HG02571 (cell line): ENCODE measurements around the gene RIN2.
"Not testable (repeated sequence)": the region's sequence is repeated elsewhere in the genome, so short reads cannot be mapped to it uniquely, and the experiment has no call there.

ENCODE experiments used
- ATAC-seq: cut with Tn5 transposase; IDR thresholded peaks from one replicate; pipeline ENCODE4 v1.9.1; 2021; ENCODE audit warnings: mild to moderate bottlenecking, moderate library complexity; ENCODE audit not compliant: unreplicated experiment

Gene RIN2

DNA sequence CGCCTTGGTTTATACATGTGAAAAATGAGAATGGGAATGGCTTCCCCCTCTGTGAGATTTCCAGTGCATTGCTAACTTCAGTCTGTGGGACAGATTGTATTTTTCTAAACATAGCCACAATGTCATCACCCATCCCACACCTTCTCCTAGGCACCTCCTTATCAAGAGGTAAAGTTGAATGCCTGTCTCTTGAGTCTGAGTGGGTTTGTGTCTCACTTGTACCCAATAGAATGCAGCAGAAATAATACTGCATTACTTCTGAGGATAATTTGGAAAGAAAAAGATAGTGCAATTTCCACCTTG is 27.9 kb downstream of the RIN2 start:
- no peak for ATAC-seq

DNA sequence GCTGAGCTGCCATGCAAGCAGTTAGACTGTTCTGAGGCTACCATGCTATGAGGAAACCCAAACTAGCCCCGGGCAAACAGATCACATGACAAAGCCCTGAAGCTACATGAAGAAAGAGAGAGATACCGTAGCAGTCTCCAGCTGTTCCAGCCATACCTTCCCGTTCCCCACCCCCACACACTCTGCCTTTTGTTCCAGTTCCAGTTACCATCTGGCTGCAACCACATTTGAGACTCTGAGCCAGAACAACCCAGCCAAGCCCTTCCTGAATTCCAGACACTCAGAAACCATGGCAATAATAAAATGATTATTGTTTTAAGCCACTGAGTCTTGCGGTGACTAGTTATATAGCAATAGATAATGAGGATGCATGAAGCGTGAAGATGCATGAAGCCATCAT is 28.3 kb downstream of the RIN2 start:
- no peak for ATAC-seq

DNA sequence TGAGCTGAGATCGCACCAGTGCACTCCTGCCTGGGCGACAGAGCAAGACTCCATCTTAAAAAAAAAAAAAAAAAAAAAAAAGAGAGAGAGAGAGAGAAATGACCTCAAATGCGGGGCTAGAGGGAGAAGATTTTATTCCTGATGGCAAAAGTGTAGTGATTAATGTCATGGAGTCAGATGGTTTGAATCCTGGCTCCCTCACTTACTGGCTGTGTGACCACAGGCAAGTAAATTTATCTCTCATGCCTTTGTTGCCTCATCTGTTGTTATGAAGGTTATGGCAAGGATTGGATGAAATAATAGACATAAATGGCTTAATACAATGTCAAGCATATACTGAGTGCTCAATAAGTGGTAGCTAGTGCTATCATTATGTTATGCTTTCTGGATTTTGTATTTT is 29.3 kb downstream of the RIN2 start:
- no peak for ATAC-seq

DNA sequence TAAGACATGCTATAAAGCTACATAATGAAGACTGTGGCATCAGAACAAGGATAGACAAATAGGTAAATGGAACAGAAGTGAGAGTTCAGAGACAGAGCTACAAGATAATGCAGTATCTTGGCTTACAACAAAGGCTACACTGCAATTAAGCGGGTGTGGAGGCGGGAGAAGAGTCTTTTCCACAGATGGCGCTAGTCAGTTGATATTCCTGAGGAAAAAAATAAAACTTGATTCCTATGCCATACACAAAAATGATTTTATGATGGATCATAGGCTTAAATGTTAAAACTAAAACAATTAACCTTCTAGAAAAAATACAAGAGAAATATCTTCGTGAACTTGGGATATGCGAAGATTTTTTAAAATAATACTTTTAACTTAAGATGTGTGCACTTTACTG is 31.0 kb downstream of the RIN2 start:
- ATAC-seq, result no peak

DNA sequence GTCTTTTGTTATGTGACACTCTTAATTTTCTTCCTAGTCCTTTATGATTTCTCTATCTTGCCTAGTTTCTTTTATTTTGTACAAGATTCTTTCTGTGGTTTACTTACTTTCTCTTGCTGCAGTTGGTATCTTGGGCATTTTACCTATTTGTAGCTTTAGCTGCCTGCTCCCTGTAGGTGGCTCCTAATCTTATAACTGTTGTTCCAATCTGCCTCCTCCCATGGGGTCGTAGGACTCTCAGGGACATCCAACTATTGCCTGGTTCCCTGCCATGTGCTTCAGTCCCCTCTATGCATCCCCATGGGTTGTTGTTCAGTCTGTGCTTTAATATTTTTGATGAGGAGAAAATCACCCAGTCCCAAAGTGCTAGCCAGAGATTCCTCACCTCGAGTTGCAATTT is 31.4 kb downstream of the RIN2 start:
- ATAC-seq, result no peak

DNA sequence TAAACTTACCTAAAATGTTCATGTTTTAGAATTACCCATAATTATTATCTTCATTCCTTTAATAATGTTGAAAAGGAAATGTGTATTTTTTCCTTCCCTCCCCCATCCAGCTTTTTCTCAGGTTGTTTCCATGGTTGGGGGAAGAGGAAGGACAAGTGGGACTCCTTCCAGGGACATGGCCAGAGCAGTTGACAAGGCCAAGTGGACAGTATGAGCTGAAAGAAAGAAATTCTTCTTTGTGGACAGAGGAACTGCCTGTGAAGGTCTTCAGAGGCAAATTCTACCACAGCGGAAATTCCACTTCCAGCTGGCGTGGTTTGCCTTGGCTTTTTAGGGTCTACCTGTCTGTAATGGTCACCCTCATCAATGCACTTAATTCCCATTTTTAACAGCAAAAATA is 33.8 kb downstream of the RIN2 start:
- no peak for ATAC-seq

DNA sequence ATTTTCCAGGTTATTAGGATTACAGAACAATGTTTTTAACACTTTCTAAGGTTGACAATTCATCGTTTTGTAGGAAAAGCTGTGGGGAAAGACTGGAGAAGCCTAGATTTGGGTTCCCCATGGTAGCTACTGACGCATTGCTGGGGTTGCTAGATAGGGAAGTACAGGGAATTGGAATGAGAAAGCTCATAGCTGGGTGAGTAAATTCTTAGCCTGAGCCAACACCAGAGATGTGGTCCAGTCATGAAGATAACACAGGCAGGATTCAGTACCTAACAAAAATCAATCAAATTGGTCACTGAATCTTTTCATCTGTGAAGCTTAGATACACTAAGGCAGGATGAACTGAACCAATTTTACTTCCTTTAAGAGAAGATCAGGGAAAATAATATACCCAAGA is 35.7 kb downstream of the RIN2 start:
- ATAC-seq, result no peak

DNA sequence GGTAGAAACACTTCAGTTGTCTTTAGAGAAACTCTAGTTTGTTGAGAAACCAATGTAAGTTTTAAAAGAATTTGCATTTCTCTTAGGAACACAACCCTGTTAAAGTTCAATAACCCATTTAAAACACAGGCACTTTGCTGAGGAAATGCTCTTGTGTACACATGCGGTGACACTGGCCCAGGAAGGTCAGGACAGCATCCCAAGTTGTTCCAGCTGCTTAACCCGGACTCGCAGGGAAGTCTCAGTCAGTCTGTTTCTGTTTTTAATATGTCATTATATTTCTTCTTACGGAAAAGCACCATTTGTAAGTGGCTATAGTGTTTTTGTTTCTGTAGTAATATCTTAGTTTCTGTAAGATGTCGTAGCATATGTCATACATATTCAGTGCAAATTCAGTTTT is 36.9 kb downstream of the RIN2 start:
- no peak for ATAC-seq

DNA sequence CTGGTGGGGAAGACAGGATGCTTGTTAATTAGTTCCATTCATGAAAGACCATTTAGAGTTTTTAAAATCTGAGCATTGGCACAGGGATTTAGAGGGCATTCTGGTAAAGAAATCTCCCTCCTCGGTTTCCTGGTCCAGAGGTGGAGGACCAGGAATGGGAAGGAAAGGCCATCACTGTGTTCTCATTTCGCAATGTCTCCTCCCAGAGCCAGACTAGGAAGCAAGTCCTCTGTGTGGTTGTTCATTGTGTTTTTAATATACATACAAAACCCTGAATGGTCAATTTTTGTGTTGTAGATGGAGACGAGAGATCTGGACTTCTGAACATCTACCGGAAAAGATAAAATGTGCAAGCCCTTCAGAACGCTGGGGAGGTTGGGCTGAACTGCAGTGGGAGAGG is 41.3 kb downstream of the RIN2 start:
- no peak for ATAC-seq

DNA sequence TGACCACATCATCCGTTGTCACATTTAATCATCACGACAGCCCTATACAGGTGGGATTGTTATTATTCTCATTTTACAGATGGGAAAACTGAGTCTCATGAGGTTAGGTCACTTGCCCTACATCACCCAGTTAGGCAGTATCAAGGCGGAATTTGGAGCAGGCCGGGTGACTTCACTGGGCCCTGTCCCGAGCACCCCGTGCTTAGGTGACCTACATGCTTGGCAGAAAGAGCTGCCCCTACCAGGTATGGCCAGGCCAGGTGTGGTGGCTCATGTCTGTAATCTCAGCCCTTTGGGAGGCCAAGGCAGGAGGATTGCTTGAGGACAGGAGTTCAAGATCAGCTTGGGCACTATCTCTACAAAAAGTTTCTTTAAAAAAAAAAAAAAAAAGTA is 44.0 kb downstream of the RIN2 start:
- ATAC-seq, result no peak

DNA sequence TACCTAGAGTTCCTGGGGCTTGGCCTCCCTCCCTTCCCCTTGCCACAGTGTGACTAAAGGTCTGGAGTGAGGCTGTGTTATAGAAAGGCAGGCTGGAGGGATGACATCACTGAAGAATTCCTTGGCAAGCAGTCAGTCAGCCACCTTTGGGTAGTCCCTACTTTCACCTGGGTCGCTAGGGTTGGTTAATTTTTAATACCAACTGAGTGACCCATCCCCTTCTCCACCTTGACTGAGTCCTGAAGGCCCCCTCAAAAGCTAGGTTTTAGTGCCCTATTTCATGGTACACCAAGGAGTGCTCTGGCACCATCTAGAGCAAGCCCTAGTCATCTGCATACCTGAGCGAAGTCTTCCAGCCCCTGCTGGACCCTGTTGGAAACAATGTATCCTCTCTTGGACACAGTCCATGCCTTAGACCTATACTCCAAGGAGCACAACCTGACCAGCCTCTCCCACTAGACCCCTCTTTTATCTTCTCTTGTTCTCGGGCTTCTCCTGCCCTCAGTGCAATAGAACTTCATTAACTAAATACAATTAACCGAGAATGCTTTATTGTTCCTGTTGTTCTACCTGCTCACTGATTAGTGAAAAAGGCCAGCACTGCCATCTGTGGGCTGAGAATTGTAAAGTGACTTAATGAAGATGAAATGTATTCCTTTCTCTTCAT is 44.6 kb downstream of the RIN2 start:
- no peak for ATAC-seq

DNA sequence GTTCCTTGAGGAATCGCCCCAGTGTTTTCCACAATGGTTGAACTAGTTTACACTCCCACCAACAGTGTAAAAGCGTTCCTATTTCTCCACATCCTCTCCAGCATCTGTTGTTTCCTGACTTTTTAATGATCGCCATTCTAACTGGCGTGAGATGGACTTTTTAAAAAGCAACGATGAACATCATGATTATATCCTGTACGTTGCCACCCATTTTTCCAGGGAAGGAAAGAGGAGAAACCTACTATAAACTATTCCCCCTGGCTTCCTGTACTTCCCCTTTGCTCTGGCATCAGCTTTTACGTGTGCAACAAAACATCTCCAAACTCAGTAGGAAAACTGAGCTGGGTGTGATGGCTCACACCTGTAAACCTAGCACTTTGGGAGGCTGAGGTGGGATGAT is 48.2 kb downstream of the RIN2 start:
- ATAC-seq, result not testable (repeated sequence)

DNA sequence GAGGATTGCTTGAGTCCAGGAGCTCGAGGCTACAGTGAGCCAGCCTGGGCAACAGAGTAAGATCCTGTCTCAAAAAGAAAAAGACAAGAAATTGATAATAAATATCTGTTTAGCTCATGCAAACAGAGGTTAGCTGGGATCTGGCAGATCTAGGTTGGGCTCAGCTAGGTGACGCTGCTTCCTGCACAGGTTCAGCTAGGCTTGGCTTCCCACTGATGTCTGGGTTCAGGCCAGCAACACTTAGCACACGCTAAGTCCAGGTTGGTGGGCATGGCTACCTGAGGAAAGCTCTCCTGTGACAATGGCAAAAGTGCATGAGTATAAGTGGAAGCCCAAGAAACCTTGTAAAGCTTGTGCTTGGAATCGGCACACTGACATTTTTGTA is 48.7 kb downstream of the RIN2 start:
- no peak for ATAC-seq

DNA sequence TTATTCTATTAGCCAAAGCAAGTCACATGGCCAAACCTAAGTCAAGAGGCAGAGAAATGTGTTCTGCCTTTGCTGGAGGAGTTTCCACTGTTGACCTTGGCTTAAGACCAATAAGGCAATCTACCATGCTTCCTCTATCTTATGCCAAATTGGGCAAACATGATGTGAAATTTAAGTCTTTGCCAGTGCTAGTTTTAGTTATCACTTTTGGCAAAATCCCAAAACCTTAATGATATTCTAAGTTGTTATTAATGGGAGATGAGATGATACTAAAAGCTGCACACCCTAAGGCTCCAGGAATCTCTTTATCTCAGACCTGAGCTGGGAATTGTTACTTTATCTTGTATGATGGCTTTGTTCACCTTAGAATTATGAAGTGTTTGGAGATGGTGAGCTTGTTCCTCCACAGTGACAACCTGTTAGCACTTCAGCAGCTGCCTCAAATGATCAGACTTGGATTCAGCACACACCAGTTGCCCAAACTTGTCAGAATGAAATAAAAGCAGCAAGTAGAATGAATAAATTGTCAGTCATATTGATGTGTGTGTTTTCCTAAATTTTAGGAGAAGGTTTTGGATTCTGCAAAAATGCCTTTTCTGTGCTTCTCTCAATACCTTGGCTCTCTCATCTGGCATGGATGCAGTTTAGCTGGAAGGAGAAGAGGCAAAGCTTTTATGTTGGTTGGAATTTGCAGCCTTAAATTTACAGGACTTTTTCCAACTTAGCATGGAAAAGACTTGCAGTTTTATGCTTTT is 49.3 kb downstream of the RIN2 start:
- ATAC-seq, result no peak
